Mesendoderm (in vitro differentiated cells): ENCODE measurements around the gene FAM219A.

Experiments
- DNase-seq: peaks from one replicate; pipeline ENCODE4 v3.0.0; 2013
- H2AK5ac ChIP-seq: 2 replicates; pipeline ENCODE4 v1.6.1; 2013; ENCODE audit warnings: low read length, inconsistent platforms
- H2BK120ac ChIP-seq: 2 replicates; pipeline ENCODE4 v1.6.1; 2013; ENCODE audit warnings: low read depth, mild to moderate bottlenecking, low read length, moderate library complexity, mixed read lengths
- H2BK15ac ChIP-seq: replicated peaks from 2 replicates; pipeline ENCODE4 v1.6.1; 2013; ENCODE audit warnings: low read depth, mild to moderate bottlenecking, moderate library complexity
- H2BK5ac ChIP-seq: 2 replicates; pipeline ENCODE4 v1.6.1; 2013; ENCODE audit warnings: low read length, inconsistent platforms
- H3K18ac ChIP-seq: 2 replicates; pipeline ENCODE4 v1.6.1; 2013; ENCODE audit warnings: mild to moderate bottlenecking, low read length, mixed read lengths
- H3K23ac ChIP-seq: one replicate; pipeline ENCODE4 v1.6.1; 2013; ENCODE audit warnings: low read length
- H3K27ac ChIP-seq: 2 replicates; pipeline ENCODE4 v1.5.1; 2013; ENCODE audit warnings: low read depth, mild to moderate bottlenecking, inconsistent platforms, low read length, moderate library complexity
- H3K27me3 ChIP-seq: 2 replicates; pipeline ENCODE4 v1.6.1; 2013; ENCODE audit warnings: low read length, control low read depth, mild to moderate bottlenecking, inconsistent platforms; ENCODE audit not compliant: insufficient read depth, poor library complexity
- H3K36me3 ChIP-seq: 2 replicates; pipeline ENCODE4 v1.6.1; 2013; ENCODE audit warnings: low read length, inconsistent platforms; ENCODE audit not compliant: control insufficient read depth, insufficient read depth
- H3K4ac ChIP-seq: one replicate; pipeline ENCODE4 v1.6.1; 2013; ENCODE audit warnings: low read depth, mild to moderate bottlenecking, low read length, moderate library complexity
- H3K4me1 ChIP-seq: 2 replicates; pipeline ENCODE4 v1.6.1; 2013; ENCODE audit warnings: low read depth, low read length, inconsistent platforms; ENCODE audit not compliant: control insufficient read depth
- H3K4me2 ChIP-seq: 2 replicates; pipeline ENCODE4 v1.6.1; 2013; ENCODE audit warnings: low read length
- H3K4me3 ChIP-seq: 2 replicates; pipeline ENCODE4 v1.5.1; 2013; ENCODE audit warnings: mild to moderate bottlenecking, low read length
- H3K56ac ChIP-seq: one replicate; pipeline ENCODE4 v1.6.1; 2013; ENCODE audit warnings: low read length
- H3K79me1 ChIP-seq: 2 replicates; pipeline ENCODE4 v1.6.1; 2013; ENCODE audit warnings: low read length, inconsistent platforms
- H3K79me2 ChIP-seq: 2 replicates; pipeline ENCODE4 v1.6.1; 2013; ENCODE audit warnings: mild to moderate bottlenecking, low read length; ENCODE audit not compliant: control insufficient read depth, insufficient read depth
- H3K9ac ChIP-seq: 2 replicates; pipeline ENCODE4 v1.6.1; 2013; ENCODE audit warnings: low read length, inconsistent platforms
- H4K5ac ChIP-seq: one replicate; pipeline ENCODE4 v1.6.1; 2013; ENCODE audit warnings: low read length
- H4K8ac ChIP-seq: one replicate; pipeline ENCODE4 v1.6.1; 2013; ENCODE audit warnings: low read depth, mild to moderate bottlenecking, control low read depth, low read length, moderate library complexity
- WGBS: extraction: QIAGEN DNeasy Blood & Tissue Kit; methylation state at CpG from one replicate; pipeline ENCODE4 v1.1.7; 2013; ENCODE audit warnings: low lambda C conversion rate, missing lambda C conversion rate; ENCODE audit not compliant: insufficient coverage; ENCODE audit errors: extremely low coverage; 5-methylcytosine and 5-hydroxymethylcytosine counted together

The FAM219A gene

DNA sequence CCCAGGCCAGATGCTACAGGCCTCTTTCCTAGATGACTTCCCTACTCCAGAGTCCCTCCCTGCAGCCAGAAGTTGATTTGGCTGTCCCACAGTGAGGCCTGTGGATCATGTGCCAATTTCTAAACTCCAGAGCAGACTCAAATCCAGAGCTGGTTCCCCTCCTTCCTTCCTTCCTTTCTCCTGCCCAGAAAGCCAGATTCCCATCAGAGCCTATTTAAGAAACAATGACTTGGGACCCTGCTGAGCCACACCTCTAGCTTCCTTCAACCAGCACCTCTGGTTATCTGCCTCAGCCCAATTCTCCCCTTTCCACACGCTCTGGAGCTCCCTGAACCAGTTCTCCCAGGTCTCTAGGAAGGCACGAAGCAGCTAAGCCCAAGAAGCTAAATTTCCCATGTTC lies 7.2 kb downstream of the FAM219A start:
- peaks cover 9% of the 10 kb centered on the region for H3K4me1 ChIP-seq
- H4K5ac ChIP-seq, result no peak overlapping the region
- no peak overlapping the region for H3K23ac ChIP-seq
- no peak overlapping the region for H4K8ac ChIP-seq
- H2AK5ac ChIP-seq, result no peak overlapping the region
- no peak overlapping the region for H2BK15ac ChIP-seq
- H3K79me2 ChIP-seq, result no peaks in the 10 kb centered on the region
- DNase-seq, result peak; percentile 76
- H3K9ac ChIP-seq, result peak overlapping the region; percentile 30
- H3K36me3 ChIP-seq, result no peaks in the 10 kb centered on the region
- H2BK120ac ChIP-seq, result no peak overlapping the region
- H2BK5ac ChIP-seq, result no peak overlapping the region
- H3K4me3 ChIP-seq, result no peak overlapping the region
- H3K4me2 ChIP-seq, result no peak overlapping the region
- H3K56ac ChIP-seq, result no peak overlapping the region
- H3K18ac ChIP-seq, result no peak overlapping the region
- H3K79me1 ChIP-seq, result peaks cover 11% of the 10 kb centered on the region
- H3K27ac ChIP-seq, result no peak overlapping the region
- no peaks in the 10 kb centered on the region for H3K27me3 ChIP-seq
- WGBS, result no CpG with 5 or more reads among the region's 2 CpGs
- H3K4ac ChIP-seq, result no peak overlapping the region

- no peak overlapping the region for H3K4me2 ChIP-seq
- H3K79me1 ChIP-seq, result peaks cover 11% of the 10 kb centered on the region
- no peak overlapping the region for H2BK120ac ChIP-seq
- no peaks in the 10 kb centered on the region for H3K36me3 ChIP-seq
- no peak overlapping the region for H2BK15ac ChIP-seq
- H3K4me1 ChIP-seq, result peaks cover 9% of the 10 kb centered on the region
- H3K56ac ChIP-seq, result peak overlapping the region; percentile 61
- peak overlapping the region; percentile 23 for H3K9ac ChIP-seq
- no peak overlapping the region for H4K5ac ChIP-seq
- no peak overlapping the region for H3K4me3 ChIP-seq
- H3K27me3 ChIP-seq, result no peaks in the 10 kb centered on the region
- H4K8ac ChIP-seq, result no peak overlapping the region
- no peak overlapping the region for H3K18ac ChIP-seq
- no peak overlapping the region for H3K23ac ChIP-seq
- H3K27ac ChIP-seq, result no peak overlapping the region
- no peak overlapping the region for H2AK5ac ChIP-seq
- DNase-seq, result no peak
- H2BK5ac ChIP-seq, result no peak overlapping the region
- H3K79me2 ChIP-seq, result no peaks in the 10 kb centered on the region
- H3K4ac ChIP-seq, result no peak overlapping the region
- no CpG with 5 or more reads among the region's 10 CpGs for WGBS
Measured at GRCh38 chr9:34450644-34451043, 7.7 kb downstream of the FAM219A start.

- Histone ChIP-seq H3K56ac (no peak overlapping the region), H3K9ac (no peak overlapping the region), H3K4ac (no peak overlapping the region), H3K18ac (no peak overlapping the region), H2AK5ac (no peak overlapping the region), H4K8ac (no peak overlapping the region), H3K4me3 (no peak overlapping the region), H3K79me2 (no peaks in the 10 kb centered on the region), H3K79me1 (peaks cover 6% of the 10 kb centered on the region), H2BK5ac (no peak overlapping the region), H3K23ac (no peak overlapping the region), H3K36me3 (no peaks in the 10 kb centered on the region), H3K27me3 (no peaks in the 10 kb centered on the region), H2BK15ac (no peak overlapping the region), H3K4me1 (peaks cover 13% of the 10 kb centered on the region), H3K4me2 (no peak overlapping the region), H2BK120ac (no peak overlapping the region), H3K27ac (no peak overlapping the region), H4K5ac (no peak overlapping the region)
- no CpG with 5 or more reads among the region's 1 CpG for WGBS
- DNase-seq, result no peak
Measured at GRCh38 chr9:34446951-34447350, 11.4 kb downstream of the FAM219A start.

DNA sequence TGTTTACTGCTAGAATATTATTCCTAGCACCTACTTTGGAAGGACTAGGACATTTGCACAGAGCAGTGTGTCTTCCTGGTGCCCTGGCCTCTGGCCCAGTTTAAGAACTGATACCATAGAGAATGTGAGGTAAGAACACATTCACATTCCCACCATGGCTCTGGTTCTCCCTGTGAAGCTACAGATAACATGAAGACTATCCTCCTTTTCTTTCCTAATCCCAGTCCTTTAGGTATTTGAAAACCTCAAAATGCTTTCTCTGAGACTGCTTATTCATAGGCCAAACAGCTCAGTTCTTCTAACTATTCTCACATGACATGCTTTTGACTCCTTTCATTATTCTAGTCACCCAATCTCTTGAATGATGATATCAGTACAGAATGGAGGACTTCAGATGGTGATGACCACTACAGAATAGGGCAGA lies 11.9 kb downstream of the FAM219A start:
- no peak overlapping the region for H3K27ac ChIP-seq
- no peak overlapping the region for H3K9ac ChIP-seq
- no peak for DNase-seq
- H3K36me3 ChIP-seq, result no peaks in the 10 kb centered on the region
- no peak overlapping the region for H4K5ac ChIP-seq
- H2BK120ac ChIP-seq, result no peak overlapping the region
- H2BK15ac ChIP-seq, result no peak overlapping the region
- no peak overlapping the region for H2AK5ac ChIP-seq
- H3K56ac ChIP-seq, result no peak overlapping the region
- no peak overlapping the region for H2BK5ac ChIP-seq
- H3K23ac ChIP-seq, result no peak overlapping the region
- H3K79me1 ChIP-seq, result peaks cover 6% of the 10 kb centered on the region
- H3K18ac ChIP-seq, result no peak overlapping the region
- peaks cover 13% of the 10 kb centered on the region for H3K4me1 ChIP-seq
- no peaks in the 10 kb centered on the region for H3K27me3 ChIP-seq
- H3K4me2 ChIP-seq, result no peak overlapping the region
- no peak overlapping the region for H3K4ac ChIP-seq
- no peaks in the 10 kb centered on the region for H3K79me2 ChIP-seq
- no peak overlapping the region for H4K8ac ChIP-seq
- no peak overlapping the region for H3K4me3 ChIP-seq

GRCh38 chr9:34443976-34444375 lies 14.4 kb downstream of the FAM219A start:
- H4K8ac ChIP-seq, result no peak overlapping the region
- H3K4ac ChIP-seq, result no peak overlapping the region
- H3K36me3 ChIP-seq, result no peaks in the 10 kb centered on the region
- no peak overlapping the region for H3K23ac ChIP-seq
- no peak overlapping the region for H2BK5ac ChIP-seq
- no peak overlapping the region for H3K27ac ChIP-seq
- no peaks in the 10 kb centered on the region for H3K27me3 ChIP-seq
- no peak overlapping the region for H3K4me2 ChIP-seq
- peaks cover 4% of the 10 kb centered on the region for H3K79me1 ChIP-seq
- no peak for DNase-seq
- no peak overlapping the region for H2BK120ac ChIP-seq
- no peaks in the 10 kb centered on the region for H3K79me2 ChIP-seq
- no peak overlapping the region for H3K4me3 ChIP-seq
- H2BK15ac ChIP-seq, result no peak overlapping the region
- peaks cover 6% of the 10 kb centered on the region for H3K4me1 ChIP-seq
- H2AK5ac ChIP-seq, result no peak overlapping the region
- no peak overlapping the region for H4K5ac ChIP-seq
- H3K9ac ChIP-seq, result peak overlapping the region; percentile 8
- no peak overlapping the region for H3K18ac ChIP-seq
- peak overlapping the region; percentile 58 for H3K56ac ChIP-seq

GRCh38 chr9:34443533-34443932 lies 14.8 kb downstream of the FAM219A start:
- WGBS, result no CpG with 5 or more reads among the region's 2 CpGs
- Histone ChIP-seq H3K23ac (no peak overlapping the region), H3K79me2 (no peaks in the 10 kb centered on the region), H3K36me3 (no peaks in the 10 kb centered on the region), H2BK120ac (no peak overlapping the region), H3K4me2 (no peak overlapping the region), H2AK5ac (no peak overlapping the region), H2BK5ac (no peak overlapping the region), H3K27ac (no peak overlapping the region), H3K4me1 (peaks cover 6% of the 10 kb centered on the region), H3K4ac (no peak overlapping the region), H2BK15ac (no peak overlapping the region), H3K56ac (no peak overlapping the region), H3K4me3 (no peak overlapping the region), H3K27me3 (no peaks in the 10 kb centered on the region), H4K5ac (no peak overlapping the region), H3K79me1 (peaks cover 4% of the 10 kb centered on the region), H3K9ac (no peak overlapping the region), H4K8ac (no peak overlapping the region), H3K18ac (no peak overlapping the region)
- DNase-seq, result peak; percentile 51
